Measurements from ENCODE around the gene RUFY4. TPM values are rescaled to one million over a fixed set of nuclear protein-coding genes. Genes with fewer than 3 reads are reported as not detected.
A peak's percentile ranks its signal among the peaks of the same experiment; 100 is the strongest.

The RUFY4 gene
- total and polyA plus RNA-seq, 4 donors, result 0.39 to 0.45 TPM; not detected in 2

GRCh38 chr2:218123986-218124385, 54.9 kb downstream of the RUFY4 start:
- 77 to 78% methylated on average over 4 of the region's 4 CpGs for WGBS, 2 donors
- no peaks in the 10 kb centered on the region for H3K36me3 ChIP-seq (ENCODE audit: control insufficient read depth in 1 of 2, insufficient read depth in 2 of 2, low read length in 1 of 2)

GRCh38 chr2:218125095-218125494, 56.0 kb downstream of the RUFY4 start:
- Histone ChIP-seq H3K4me1 (ENCODE audit: control insufficient read depth in 1 of 2, insufficient read depth in 2 of 2, low read length in 2 of 2) (no peaks in the 10 kb centered on the region), H3K9me3 (ENCODE audit: control insufficient read depth, low read length) (peaks cover 2% of the 10 kb centered on the region), H3K36me3 (ENCODE audit: control insufficient read depth in 1 of 2, insufficient read depth in 2 of 2, low read length in 1 of 2) (no peaks in the 10 kb centered on the region), H3K27me3 (ENCODE audit: control insufficient read depth in 1 of 2, insufficient read depth in 2 of 2, low read length in 1 of 2) (no peaks in the 10 kb centered on the region), H3K4me3 (ENCODE audit: low read length in 2 of 2) (no peak overlapping the region), H3K27ac (ENCODE audit: low read depth in 1 of 2, low read length in 2 of 2) (no peak overlapping the region)
- intact Hi-C loops (cut with DNase I), result no loop called here
- WGBS, 2 donors, result 52 to 56% methylated on average over 4 of the region's 4 CpGs
- DNase-seq (no peak), ATAC-seq (ENCODE audit: low FRiP score) (no peak)

More at GRCh38 chr2:218123986-218124385, 54.9 kb downstream of the RUFY4 start:
- Histone ChIP-seq H3K9me3 (ENCODE audit: control insufficient read depth, low read length) (peaks cover 2% of the 10 kb centered on the region), H3K27ac (ENCODE audit: low read depth in 1 of 2, low read length in 2 of 2) (no peak overlapping the region), H3K27me3 (ENCODE audit: control insufficient read depth in 1 of 2, insufficient read depth in 2 of 2, low read length in 1 of 2) (no peaks in the 10 kb centered on the region), H3K4me3 (ENCODE audit: low read length in 2 of 2) (no peak overlapping the region), H3K4me1 (ENCODE audit: control insufficient read depth in 1 of 2, insufficient read depth in 2 of 2, low read length in 2 of 2) (no peaks in the 10 kb centered on the region)
- no peak for ATAC-seq (ENCODE audit: low FRiP score)
- no peak for DNase-seq
- intact Hi-C loops (cut with DNase I), result no loop called here

- 72 to 84% methylated on average over 8 of the region's 8 CpGs for WGBS, 2 donors
- ATAC-seq (ENCODE audit: low FRiP score) (no peak), DNase-seq (peak in 1 of 2 donors; percentile 64)
- Histone ChIP-seq H3K9me3 (ENCODE audit: control insufficient read depth, low read length) (peaks cover 2% of the 10 kb centered on the region), H3K4me3 (ENCODE audit: low read length in 2 of 2) (no peak within 1 kb of the TSS), H3K36me3 (ENCODE audit: control insufficient read depth in 1 of 2, insufficient read depth in 2 of 2, low read length in 1 of 2) (no peaks in the 10 kb centered on the region), H3K27ac (ENCODE audit: low read depth in 1 of 2, low read length in 2 of 2) (no peak within 1 kb of the TSS), H3K4me1 (ENCODE audit: control insufficient read depth in 1 of 2, insufficient read depth in 2 of 2, low read length in 2 of 2) (no peaks in the 10 kb centered on the region), H3K27me3 (ENCODE audit: control insufficient read depth in 1 of 2, insufficient read depth in 2 of 2, low read length in 1 of 2) (no peaks in the 10 kb centered on the region)
- intact Hi-C loops (cut with DNase I), result no loop called here
These were observed 56.6 kb downstream of the RUFY4 start, which contains the start of gene CXCR2 for GRCh38 chr2:218125626-218126080. TSS of gene CXCR2 (plus strand) at chr2:218126028. CDS start at chr2:218134802, 8,774 bp downstream.

GRCh38 chr2:218127929-218128455, 58.9 kb downstream of the RUFY4 start:
- Histone ChIP-seq H3K9me3 (ENCODE audit: control insufficient read depth, low read length) (no peaks in the 10 kb centered on the region), H3K4me1 (ENCODE audit: control insufficient read depth in 1 of 2, insufficient read depth in 2 of 2, low read length in 2 of 2) (no peaks in the 10 kb centered on the region), H3K27ac (ENCODE audit: low read depth in 1 of 2, low read length in 2 of 2) (no peak overlapping the region), H3K4me3 (ENCODE audit: low read length in 2 of 2) (no peak overlapping the region), H3K36me3 (ENCODE audit: control insufficient read depth in 1 of 2, insufficient read depth in 2 of 2, low read length in 1 of 2) (no peaks in the 10 kb centered on the region), H3K27me3 (ENCODE audit: control insufficient read depth in 1 of 2, insufficient read depth in 2 of 2, low read length in 1 of 2) (no peaks in the 10 kb centered on the region)
- intact Hi-C loops (cut with DNase I), result no loop called here
- 87 to 88% methylated on average over 3 of the region's 3 CpGs for WGBS, 2 donors
- ATAC-seq (ENCODE audit: low FRiP score), result no peak
- DNase-seq, result no peak

GRCh38 chr2:218128781-218129457, 59.9 kb downstream of the RUFY4 start:
- DNase-seq (no peak), ATAC-seq (ENCODE audit: low FRiP score) (no peak)
- intact Hi-C loops (cut with DNase I), result no loop called here
- H3K36me3 ChIP-seq (ENCODE audit: control insufficient read depth in 1 of 2, insufficient read depth in 2 of 2, low read length in 1 of 2), result no peaks in the 10 kb centered on the region
- no peaks in the 10 kb centered on the region for H3K4me1 ChIP-seq (ENCODE audit: control insufficient read depth in 1 of 2, insufficient read depth in 2 of 2, low read length in 2 of 2)
- no peak overlapping the region for H3K4me3 ChIP-seq (ENCODE audit: low read length in 2 of 2)
- WGBS, 2 donors, result 85 to 88% methylated on average over 6 of the region's 6 CpGs
- no peaks in the 10 kb centered on the region for H3K27me3 ChIP-seq (ENCODE audit: control insufficient read depth in 1 of 2, insufficient read depth in 2 of 2, low read length in 1 of 2)
- no peaks in the 10 kb centered on the region for H3K9me3 ChIP-seq (ENCODE audit: control insufficient read depth, low read length)
- H3K27ac ChIP-seq (ENCODE audit: low read depth in 1 of 2, low read length in 2 of 2), result no peak overlapping the region

GRCh38 chr2:218129458-218130135, 60.5 kb downstream of the RUFY4 start:
- 67 to 74% methylated on average over 6 of the region's 6 CpGs for WGBS, 2 donors
- H3K4me1 ChIP-seq (ENCODE audit: control insufficient read depth in 1 of 2, insufficient read depth in 2 of 2, low read length in 2 of 2), result no peaks in the 10 kb centered on the region
- DNase-seq (no peak), ATAC-seq (ENCODE audit: low FRiP score) (no peak)
- H3K27ac ChIP-seq (ENCODE audit: low read depth in 1 of 2, low read length in 2 of 2), result no peak overlapping the region
- H3K27me3 ChIP-seq (ENCODE audit: control insufficient read depth in 1 of 2, insufficient read depth in 2 of 2, low read length in 1 of 2), result no peaks in the 10 kb centered on the region
- no peaks in the 10 kb centered on the region for H3K36me3 ChIP-seq (ENCODE audit: control insufficient read depth in 1 of 2, insufficient read depth in 2 of 2, low read length in 1 of 2)
- no peaks in the 10 kb centered on the region for H3K9me3 ChIP-seq (ENCODE audit: control insufficient read depth, low read length)
- intact Hi-C loops (cut with DNase I), result no loop called here
- H3K4me3 ChIP-seq (ENCODE audit: low read length in 2 of 2), result no peak overlapping the region

- intact Hi-C loops (cut with DNase I), result no loop called here
- Histone ChIP-seq H3K27me3 (ENCODE audit: control insufficient read depth in 1 of 2, insufficient read depth in 2 of 2, low read length in 1 of 2) (no peaks in the 10 kb centered on the region), H3K27ac (ENCODE audit: low read depth in 1 of 2, low read length in 2 of 2) (no peak overlapping the region), H3K36me3 (ENCODE audit: control insufficient read depth in 1 of 2, insufficient read depth in 2 of 2, low read length in 1 of 2) (no peaks in the 10 kb centered on the region), H3K4me3 (ENCODE audit: low read length in 2 of 2) (no peak overlapping the region), H3K4me1 (ENCODE audit: control insufficient read depth in 1 of 2, insufficient read depth in 2 of 2, low read length in 2 of 2) (no peaks in the 10 kb centered on the region), H3K9me3 (ENCODE audit: control insufficient read depth, low read length) (no peaks in the 10 kb centered on the region)
- ATAC-seq (ENCODE audit: low FRiP score), result no peak
- 91 to 98% methylated on average over 2 of the region's 2 CpGs for WGBS, 2 donors
- DNase-seq, result no peak
These were observed 61.3 kb downstream of the RUFY4 start for GRCh38 chr2:218130377-218130776.

GRCh38 chr2:218130822-218131221, 61.8 kb downstream of the RUFY4 start:
- H3K4me3 ChIP-seq (ENCODE audit: low read length in 2 of 2), result no peak overlapping the region
- DNase-seq, result no peak
- no peaks in the 10 kb centered on the region for H3K4me1 ChIP-seq (ENCODE audit: control insufficient read depth in 1 of 2, insufficient read depth in 2 of 2, low read length in 2 of 2)
- ATAC-seq (ENCODE audit: low FRiP score), result no peak
- no peaks in the 10 kb centered on the region for H3K9me3 ChIP-seq (ENCODE audit: control insufficient read depth, low read length)
- H3K36me3 ChIP-seq (ENCODE audit: control insufficient read depth in 1 of 2, insufficient read depth in 2 of 2, low read length in 1 of 2), result no peaks in the 10 kb centered on the region
- no peaks in the 10 kb centered on the region for H3K27me3 ChIP-seq (ENCODE audit: control insufficient read depth in 1 of 2, insufficient read depth in 2 of 2, low read length in 1 of 2)
- intact Hi-C loops (cut with DNase I), result no loop called here
- no peak overlapping the region for H3K27ac ChIP-seq (ENCODE audit: low read depth in 1 of 2, low read length in 2 of 2)

- ATAC-seq (ENCODE audit: low FRiP score) (no peak), DNase-seq (no peak)
- H3K27me3 ChIP-seq (ENCODE audit: control insufficient read depth in 1 of 2, insufficient read depth in 2 of 2, low read length in 1 of 2), result no peaks in the 10 kb centered on the region
- no peaks in the 10 kb centered on the region for H3K9me3 ChIP-seq (ENCODE audit: control insufficient read depth, low read length)
- no peak overlapping the region for H3K27ac ChIP-seq (ENCODE audit: low read depth in 1 of 2, low read length in 2 of 2)
- no peaks in the 10 kb centered on the region for H3K4me1 ChIP-seq (ENCODE audit: control insufficient read depth in 1 of 2, insufficient read depth in 2 of 2, low read length in 2 of 2)
- intact Hi-C loops (cut with DNase I), result no loop called here
- 50 to 56% methylated on average over 3 of the region's 3 CpGs for WGBS, 2 donors
- H3K4me3 ChIP-seq (ENCODE audit: low read length in 2 of 2), result no peak overlapping the region
- H3K36me3 ChIP-seq (ENCODE audit: control insufficient read depth in 1 of 2, insufficient read depth in 2 of 2, low read length in 1 of 2), result no peaks in the 10 kb centered on the region
These were observed 68.5 kb downstream of the RUFY4 start for GRCh38 chr2:218137514-218137913.
